HG03521 (cell line): ENCODE results near the gene SYNDIG1.
"Not testable (repeated sequence)": the region's sequence is repeated elsewhere in the genome, so short reads cannot be mapped to it uniquely, and the experiment has no call there.

Source experiments
- ATAC-seq: cut with Tn5 transposase; IDR thresholded peaks from one replicate; pipeline ENCODE4 v1.9.1; 2021; ENCODE audit warnings: mild to moderate bottlenecking, moderate library complexity; ENCODE audit not compliant: unreplicated experiment

Gene SYNDIG1

GRCh38 chr20:24491041-24491756 lies 21.8 kb downstream of the SYNDIG1 start:
- ATAC-seq, result no peak

DNA sequence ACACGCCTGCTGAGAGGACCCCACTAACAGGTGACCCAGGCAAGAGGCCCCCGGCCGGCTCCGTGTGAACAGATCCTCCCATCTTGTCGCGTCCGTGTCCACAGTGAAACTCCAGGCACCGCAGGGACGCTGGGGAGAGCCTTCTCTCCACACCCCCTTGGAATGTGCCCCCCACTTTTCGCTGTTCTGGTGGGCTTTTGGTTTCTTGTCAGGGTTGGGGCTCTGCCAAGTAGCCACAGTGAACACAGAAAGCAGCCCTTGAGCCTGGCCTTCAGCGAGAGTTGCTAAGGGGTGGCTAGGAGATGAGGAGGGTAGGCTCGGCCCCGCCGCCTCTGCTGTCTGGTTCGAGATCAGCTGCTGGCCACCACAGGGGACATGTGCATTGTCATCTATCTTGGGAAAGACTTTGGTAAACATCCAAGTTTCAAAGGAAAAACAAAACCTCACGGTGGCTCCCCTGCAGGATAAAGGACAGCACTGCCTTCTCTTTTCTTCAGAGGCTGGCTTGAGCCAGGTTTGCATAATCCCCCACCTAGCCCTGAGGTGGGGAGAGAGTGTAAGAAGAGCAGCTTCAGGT lies 22.7 kb downstream of the SYNDIG1 start:
- ATAC-seq, result no peak

DNA sequence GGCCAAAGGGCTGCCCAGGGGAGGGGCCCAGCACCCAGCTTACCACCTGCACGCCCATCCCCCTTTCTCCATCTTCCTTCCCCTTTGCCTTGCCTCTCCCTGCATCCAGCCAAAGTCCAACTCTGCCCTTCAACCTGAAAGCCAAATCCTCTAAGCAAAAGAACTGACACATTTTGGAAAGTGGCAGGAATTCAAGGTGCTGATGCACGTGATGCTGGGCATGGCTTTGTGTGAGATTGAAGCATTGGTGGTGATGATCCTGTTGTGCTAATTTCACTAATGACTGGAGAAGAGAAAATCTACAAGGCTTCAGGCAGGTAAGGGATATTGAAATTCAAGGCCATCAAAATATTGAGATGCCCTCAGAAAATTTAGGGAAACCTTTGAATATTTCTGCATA lies 23.3 kb downstream of the SYNDIG1 start:
- ATAC-seq, result no peak

DNA sequence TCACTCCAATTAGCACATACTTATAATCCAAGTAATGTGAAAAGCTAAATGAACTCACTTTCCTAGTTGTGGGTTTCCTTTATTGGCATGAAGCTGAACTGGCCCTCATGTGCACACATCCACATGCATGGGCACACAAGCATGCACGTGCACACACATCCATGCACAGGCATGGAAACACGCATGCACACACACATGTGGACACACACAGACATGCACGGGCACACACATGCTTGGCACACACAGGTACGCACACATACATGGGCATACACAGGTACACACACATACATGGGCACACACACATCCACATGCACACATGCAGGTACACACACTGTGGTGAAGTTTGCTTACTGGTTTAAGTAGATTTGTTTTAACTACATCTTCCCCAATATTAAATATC lies 23.8 kb downstream of the SYNDIG1 start:
- ATAC-seq, result no peak

DNA sequence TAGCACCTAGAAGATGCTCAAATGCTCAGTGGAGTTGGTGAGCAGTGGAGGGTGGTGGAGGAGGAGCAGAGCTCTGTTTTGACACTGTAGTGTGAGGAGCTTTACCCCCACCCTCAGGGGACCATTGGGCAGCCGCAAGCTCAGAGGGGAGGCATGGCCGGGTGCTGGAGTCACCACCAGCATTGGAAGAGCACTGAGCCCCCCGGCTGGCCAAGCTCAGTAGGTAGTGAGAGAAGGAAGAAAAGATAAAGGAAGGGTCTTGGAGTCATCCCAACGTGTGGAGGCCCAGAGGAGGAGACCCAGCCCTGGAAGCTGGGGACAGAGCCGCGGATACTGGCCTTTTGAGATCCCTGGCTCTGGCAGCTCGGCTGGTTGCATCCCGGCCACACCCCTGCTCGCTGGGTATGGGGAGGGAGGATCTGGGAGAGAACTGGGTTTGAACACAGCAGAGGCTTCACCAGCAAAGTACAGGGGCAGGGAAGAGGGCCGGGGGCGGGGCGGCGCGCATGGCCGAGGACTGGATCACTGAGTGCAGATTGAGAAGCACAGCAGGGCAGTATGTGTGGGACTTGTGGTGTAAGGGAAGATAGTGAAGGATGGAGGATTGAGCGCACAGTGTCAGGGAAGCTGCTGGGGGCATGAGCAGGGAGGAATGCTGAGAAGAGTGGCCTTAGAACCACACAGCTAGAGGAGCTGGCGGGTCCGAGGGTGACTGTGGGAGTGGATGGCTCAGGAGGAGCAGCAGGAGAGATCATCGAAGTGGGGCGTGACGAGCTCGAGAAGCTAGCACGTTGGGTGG lies 24.4 kb downstream of the SYNDIG1 start:
- ATAC-seq, result no peak

DNA sequence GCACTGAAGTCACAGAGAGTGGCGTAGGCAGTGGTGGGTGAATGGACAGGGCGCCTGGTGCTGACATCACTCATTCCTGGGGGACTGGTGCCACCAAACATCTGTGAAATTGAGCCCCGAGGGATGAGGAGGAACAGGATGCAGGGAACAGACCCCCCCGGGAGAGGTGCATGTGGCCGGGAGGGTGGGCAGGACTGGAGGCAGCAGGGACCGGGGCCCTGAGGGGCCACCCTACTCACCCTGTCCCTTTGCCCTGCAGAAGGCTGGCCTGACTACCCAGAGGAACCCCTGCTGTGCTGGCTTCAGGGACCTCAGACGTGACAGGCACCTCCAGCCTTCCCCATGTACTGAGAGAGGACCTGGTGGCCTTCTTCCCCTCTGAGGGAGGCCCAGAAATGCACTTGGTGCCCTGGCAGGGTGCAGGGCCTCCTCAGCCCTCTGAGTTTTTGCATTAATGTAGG lies 25.1 kb downstream of the SYNDIG1 start:
- no peak for ATAC-seq

- no peak for ATAC-seq
Measured at GRCh38 chr20:24495266-24495665, 25.8 kb downstream of the SYNDIG1 start.

GRCh38 chr20:24497851-24498250 lies 28.4 kb downstream of the SYNDIG1 start:
- no peak for ATAC-seq

GRCh38 chr20:24498641-24499040 lies 29.2 kb downstream of the SYNDIG1 start:
- no peak for ATAC-seq

- no peak for ATAC-seq
Measured at GRCh38 chr20:24499472-24499871, 30.0 kb downstream of the SYNDIG1 start.

DNA sequence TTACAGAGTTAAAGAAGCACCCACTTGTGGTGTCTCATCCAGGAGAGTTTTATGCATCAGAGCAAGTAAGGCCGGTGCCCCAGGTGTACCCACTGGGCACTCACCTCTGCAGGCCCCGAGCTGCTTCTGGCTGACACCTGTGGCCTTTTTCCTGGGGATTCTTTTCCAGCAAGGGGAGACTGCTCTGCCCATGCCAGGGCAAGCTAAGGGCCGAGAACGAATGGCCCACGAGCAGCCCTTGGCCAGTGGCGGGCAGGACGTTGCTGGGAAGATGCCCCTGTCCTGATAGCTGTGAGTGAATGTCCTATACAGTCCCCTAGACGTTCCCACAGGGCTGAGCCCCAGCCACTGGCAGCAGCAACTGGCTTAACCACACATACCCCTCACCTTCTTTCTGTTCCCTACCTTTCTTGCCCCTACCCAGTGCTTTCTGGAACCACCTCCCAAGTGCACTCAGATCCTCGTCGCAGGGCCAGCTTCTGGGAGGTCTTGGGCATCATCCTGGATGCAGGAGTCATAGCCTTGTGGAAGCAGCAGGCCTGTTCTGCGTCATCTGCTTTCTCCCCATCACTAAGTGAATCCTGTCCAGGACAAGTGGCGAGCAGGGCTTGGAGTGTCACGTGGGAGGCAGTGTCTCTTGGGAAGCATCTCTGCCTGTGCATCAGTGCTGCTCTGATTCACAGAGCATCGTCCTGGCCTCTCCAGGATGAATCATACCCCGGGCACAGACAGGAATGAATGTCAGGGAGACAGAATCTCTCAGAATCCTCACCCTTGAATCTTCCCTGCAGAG lies 32.5 kb downstream of the SYNDIG1 start:
- ATAC-seq, result no peak

- no peak for ATAC-seq
Measured at GRCh38 chr20:24502661-24503060, 33.2 kb downstream of the SYNDIG1 start.

DNA sequence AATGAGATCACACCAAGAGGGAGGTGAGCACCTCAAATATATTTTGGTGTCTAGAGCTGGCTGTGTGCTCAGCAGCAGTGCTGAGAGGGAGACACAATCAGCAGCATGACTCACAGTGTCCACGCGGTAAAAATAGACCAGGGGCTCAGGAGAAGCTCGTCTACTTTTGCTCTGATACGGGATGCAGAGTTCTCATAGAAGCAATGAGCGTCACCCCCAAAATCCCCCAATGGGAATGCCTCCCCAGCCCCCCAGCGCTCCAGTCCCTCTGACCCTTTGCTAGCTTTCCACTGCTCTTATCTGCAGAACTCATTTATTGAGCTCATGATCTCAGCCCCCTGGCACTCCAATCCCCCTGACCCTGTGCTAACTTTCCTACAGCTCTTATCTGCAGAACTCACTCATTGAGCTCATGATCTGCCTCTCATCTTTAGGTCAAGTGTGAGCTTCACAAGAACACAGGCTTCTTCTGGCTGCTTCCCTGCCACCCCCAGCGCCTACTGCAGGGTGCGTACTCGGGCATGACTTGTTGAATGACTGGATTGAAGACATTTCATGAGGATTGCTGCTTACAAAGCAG lies 34.0 kb downstream of the SYNDIG1 start:
- ATAC-seq, result no peak

DNA sequence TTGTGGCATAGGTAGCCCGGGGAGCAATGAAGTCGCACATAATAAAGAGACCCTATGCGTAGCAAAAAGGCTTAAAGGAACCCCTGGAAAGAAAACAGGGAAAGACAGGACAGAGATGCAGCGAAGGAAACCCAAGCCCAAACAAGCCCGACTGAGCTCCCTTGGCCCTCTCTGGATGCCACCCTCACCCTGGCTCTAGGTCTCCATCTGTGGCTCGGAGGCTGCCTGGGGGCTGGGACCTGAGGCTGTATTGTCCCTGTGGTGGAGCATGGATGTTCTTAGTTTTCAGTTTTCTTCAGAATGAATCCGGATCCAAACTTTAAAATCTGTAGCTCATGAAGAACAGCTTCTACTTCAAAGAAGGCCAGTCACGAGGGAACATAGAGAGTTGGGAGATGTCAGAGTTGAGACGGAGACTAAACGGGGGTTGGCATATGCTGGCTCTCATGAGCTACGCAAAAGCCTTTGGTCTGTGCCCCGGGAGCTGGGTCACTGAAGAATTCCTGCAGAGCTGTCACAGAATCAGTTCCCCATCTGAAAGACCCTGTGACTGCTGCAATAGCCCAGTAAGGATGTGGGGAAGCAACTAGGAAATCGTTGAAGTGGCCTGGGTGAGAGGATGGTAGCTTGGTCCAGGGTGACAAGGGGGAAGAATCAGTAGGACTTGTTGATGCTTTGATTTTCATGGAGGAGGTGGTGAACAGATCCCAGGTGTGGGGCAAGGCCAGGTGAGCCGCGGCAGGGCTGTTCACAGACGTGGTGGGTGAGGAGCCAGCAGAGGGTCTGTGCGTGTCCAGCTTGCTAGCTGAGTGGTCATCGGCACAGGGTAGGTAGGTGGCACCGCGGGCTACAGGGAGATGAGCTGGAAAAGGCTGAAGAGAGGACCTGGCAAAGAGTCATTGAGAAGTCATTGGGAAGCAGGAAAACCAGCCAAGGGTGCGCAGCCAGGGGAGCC lies 35.2 kb downstream of the SYNDIG1 start:
- no peak for ATAC-seq

- ATAC-seq, result no peak
Measured at GRCh38 chr20:24506146-24506545, 36.7 kb downstream of the SYNDIG1 start.

- ATAC-seq, result no peak
Measured at GRCh38 chr20:24506696-24507095, 37.3 kb downstream of the SYNDIG1 start.

DNA sequence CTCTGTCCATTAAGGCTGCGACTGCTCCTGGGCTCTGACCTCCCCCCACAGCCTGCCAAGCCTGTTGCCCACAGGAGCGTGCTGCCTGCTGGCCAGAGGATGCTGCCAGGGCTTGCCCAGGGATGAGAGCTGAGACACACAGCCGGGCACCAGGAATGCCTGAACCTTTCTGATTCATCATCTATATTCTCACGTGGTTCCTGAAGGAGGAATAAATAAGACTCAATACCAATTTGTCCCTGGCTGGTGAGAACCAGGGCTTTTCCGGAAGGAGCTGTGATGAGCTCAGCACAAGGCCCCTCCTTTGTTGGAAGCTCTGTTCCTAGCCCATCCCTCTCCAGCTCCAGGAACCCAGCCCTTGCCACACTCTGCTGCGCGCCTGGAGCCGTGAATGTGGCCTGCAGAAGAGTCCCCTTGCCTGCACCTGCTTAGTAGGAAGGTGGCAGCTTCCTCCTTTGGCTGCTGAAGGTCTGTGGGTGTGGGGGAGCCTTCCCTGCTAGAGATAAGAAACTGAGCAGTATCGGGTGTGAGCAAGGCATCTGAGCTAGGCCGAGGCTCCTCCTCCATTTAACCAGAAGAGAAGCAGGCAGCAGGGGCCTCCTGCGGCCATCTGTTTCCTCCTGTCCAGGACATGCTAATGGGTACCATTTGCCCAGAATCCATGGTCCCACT lies 37.9 kb downstream of the SYNDIG1 start:
- no peak for ATAC-seq

DNA sequence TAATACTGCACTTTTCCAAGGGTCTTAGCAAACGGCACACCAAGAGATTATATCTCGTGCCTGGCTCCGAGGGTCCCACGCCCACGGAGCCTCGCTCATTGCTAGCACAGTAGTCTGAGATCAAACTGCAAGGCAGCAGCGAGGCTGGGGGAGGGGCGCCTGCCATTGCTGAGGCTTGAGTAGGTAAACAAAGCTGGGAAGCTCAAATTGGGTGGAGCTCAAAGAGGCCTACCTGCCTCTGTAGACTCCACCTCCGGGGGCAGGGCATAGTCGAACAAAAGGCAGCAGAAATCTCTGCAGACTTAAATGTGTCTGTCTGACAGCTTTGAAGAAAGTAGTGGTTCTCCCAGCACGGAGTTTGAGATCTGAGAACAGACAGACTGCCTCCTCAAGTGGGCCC lies 43.0 kb downstream of the SYNDIG1 start:
- ATAC-seq, result not testable (repeated sequence)

DNA sequence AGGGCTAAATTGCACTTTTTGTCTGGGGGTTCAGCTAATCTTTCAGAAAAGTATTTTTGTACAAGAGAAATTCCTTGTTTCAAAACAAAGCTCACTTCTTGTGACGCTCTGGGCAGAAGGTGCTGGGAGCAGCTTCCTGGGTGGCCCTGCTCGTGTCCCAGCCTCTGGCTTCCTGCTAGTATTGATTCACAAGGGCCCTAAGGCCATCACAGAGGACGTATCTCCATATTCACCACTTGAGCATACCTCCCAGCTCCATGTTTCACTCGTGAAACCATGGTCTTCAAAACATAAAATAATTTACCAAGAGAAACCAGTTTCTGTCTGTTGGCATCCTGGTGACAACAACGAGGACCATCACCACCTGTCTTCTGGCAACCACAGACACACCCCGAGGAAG lies 49.1 kb downstream of the SYNDIG1 start:
- ATAC-seq, result no peak
